NB4 (cell line): ENCODE data around the gene LRRC4C.

ENCODE experiments used
- CTCF ChIP-seq: IDR thresholded peaks from one replicate; pipeline ENCODE4 v1.5.1; 2012; ENCODE audit warnings: low read depth, low read length
- POLR2A ChIP-seq: IDR thresholded peaks from 2 replicates; pipeline ENCODE4 v1.6.1; 2011; ENCODE audit warnings: mild to moderate bottlenecking; ENCODE audit not compliant: insufficient read length; ENCODE audit errors: extremely low read depth

- no peak for TF ChIP-seq POLR2A
- TF ChIP-seq CTCF: no peak
Observed at GRCh38 chr11:41039592-41039991, 419.9 kb downstream of the LRRC4C start.
